K562 (cell line): Measurements from ENCODE around the gene SDR39U1.
A peak's percentile ranks its signal among the peaks of the same experiment; 100 is the strongest.

ENCODE experiments used
- ATF1 ChIP-seq, 2 experiments: fragments of 450-650 bp in 1 of 2; IDR thresholded peaks; 2 replicates each; pipeline ENCODE4 v1.6.1; 2016; ENCODE audit warnings: missing compliant biosample characterization in 1 of 2, missing genetic modification characterization in 1 of 2
- ELF1 ChIP-seq: fragments of 200-800 bp; sonication (Bioruptor generic); IDR thresholded peaks from 2 replicates; pipeline ENCODE4 v1.6.1; 2016; ENCODE audit warnings: missing genetic modification characterization, missing compliant biosample characterization
- EP300 ChIP-seq: IDR thresholded peaks from 2 replicates; pipeline ENCODE4 v1.6.1; 2012; ENCODE audit warnings: low read length, improper control_type of control experiment
- HMG20B ChIP-seq: fragments of 250-450 bp; sonication (Bioruptor Pico); IDR thresholded peaks from 2 replicates; pipeline ENCODE4 v1.5.0; 2021; ENCODE audit warnings: mild to moderate bottlenecking
- JUN ChIP-seq, 2 experiments: sonication (generic) in 1 of 2; formaldehyde crosslinking in 1 of 2; IDR thresholded peaks; 2 replicates each; pipeline versions ENCODE4 v1.6.1 to v1.8.0; 2012 to 2022; ENCODE audit warnings: borderline replicate concordance in 2 of 2, mild to moderate bottlenecking in 2 of 2, improper control_type of control experiment in 1 of 2, low read depth in 1 of 2, low read length in 1 of 2, missing genetic modification reagents in 1 of 2
- KDM1A ChIP-seq, 2 experiments: fragments of 450-650 bp; IDR thresholded peaks; 2 replicates each; pipeline ENCODE4 v1.6.1; 2016; ENCODE audit warnings: mild to moderate bottlenecking in 2 of 2
- MCM5 ChIP-seq: fragments of 450-650 bp; IDR thresholded peaks from 2 replicates; pipeline ENCODE4 v1.6.1; 2016; ENCODE audit warnings: low read depth
- RNF2 ChIP-seq: sonication (generic); IDR thresholded peaks from 2 replicates; pipeline ENCODE4 v1.6.1; 2016
- TCF3 ChIP-seq: sonication (generic); formaldehyde crosslinking; IDR thresholded peaks from 2 replicates; pipeline ENCODE4 v1.4.0; 2020; ENCODE audit warnings: mild to moderate bottlenecking, missing genetic modification reagents
- TSC22D4 ChIP-seq: fragments of 450-650 bp; IDR thresholded peaks from 2 replicates; pipeline ENCODE4 v1.6.1; 2016; ENCODE audit warnings: missing genetic modification characterization, missing biosample characterization, control low read depth
- ZEB2 ChIP-seq: fragments of 450-650 bp; IDR thresholded peaks from 2 replicates; pipeline ENCODE4 v1.6.1; 2016

GRCh38 chr14:24425704-24426103, 16.9 kb downstream of the SDR39U1 start:
- TF ChIP-seq TCF3 (CRISPR knock-in tag) = peak; percentile 20; the same call in 1 of the 2 replicates
- no peak for TF ChIP-seq ZEB2
- TF ChIP-seq RNF2 = no peak
- TF ChIP-seq ATF1 (CRISPR knock-in tag; IDR thresholded peaks at IDR 0.05) = no peak
- TF ChIP-seq ATF1 (tag; IDR thresholded peaks at IDR 0.05) = no peak
- no peak for TF ChIP-seq JUN (IDR thresholded peaks at IDR 0.05; ENCODE audit: borderline replicate concordance, low read depth, low read length)
- TF ChIP-seq JUN (CRISPR knock-in tag; IDR thresholded peaks at IDR 0.05; ENCODE audit: borderline replicate concordance) = no peak
- TF ChIP-seq KDM1A (IDR thresholded peaks at IDR 0.05) = 0 out of 4 replicates have a peak, but pooled peaks of 1 of the 2 experiments have one; percentile 7
- peak; percentile 45; the same call in 1 of the 2 replicates for TF ChIP-seq EP300
- TF ChIP-seq HMG20B = no peak
- no peak for TF ChIP-seq TSC22D4 (tag)
- TF ChIP-seq MCM5 = no peak
- no peak for TF ChIP-seq ELF1 (tag)
